Measurements from ENCODE around the gene DNAH3. TPM values are rescaled to one million over a fixed set of nuclear protein-coding genes. Genes with fewer than 3 reads are reported as not detected.
"Not testable (repeated sequence)": the region's sequence is repeated elsewhere in the genome, so short reads cannot be mapped to it uniquely, and the experiment has no call there.

The DNAH3 gene
- total RNA-seq, 1 donor from 2014 or later, result 0.58 TPM

DNA sequence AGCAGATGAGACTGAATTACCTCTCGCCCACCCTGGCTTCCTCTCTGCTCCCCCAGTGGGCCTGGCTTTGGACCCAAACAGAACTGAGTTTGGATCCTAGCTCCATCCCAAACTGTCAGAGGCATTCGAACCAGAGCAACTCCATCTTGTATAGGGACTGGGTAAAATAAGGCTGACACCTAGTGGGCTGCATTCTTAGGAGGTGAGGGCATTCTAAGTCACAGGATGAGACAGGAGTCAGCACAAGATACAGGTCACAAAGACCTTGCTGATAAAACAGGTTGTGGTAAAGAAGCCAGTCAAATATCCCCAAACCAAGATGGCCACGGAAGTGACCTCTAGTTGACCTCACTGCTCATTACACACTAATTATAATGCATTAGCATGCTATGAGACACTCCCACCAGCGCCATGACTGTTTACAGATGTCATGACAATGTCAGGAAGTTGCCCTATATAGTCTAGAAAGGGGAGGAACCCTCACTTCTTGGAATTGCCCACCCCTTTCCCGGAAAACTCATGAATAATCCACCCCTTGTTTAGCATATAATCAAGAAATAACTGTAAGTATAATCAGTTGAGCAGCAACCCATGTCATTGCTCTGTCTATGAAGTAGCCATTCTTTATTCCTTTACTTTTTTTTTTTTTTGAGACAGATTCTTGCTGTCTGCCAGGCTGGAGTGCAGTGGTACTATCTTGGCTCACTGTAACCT lies 205.6 kb downstream of the DNAH3 start:
- DNase-seq (ENCODE audit: low spot score), result no peak

DNA sequence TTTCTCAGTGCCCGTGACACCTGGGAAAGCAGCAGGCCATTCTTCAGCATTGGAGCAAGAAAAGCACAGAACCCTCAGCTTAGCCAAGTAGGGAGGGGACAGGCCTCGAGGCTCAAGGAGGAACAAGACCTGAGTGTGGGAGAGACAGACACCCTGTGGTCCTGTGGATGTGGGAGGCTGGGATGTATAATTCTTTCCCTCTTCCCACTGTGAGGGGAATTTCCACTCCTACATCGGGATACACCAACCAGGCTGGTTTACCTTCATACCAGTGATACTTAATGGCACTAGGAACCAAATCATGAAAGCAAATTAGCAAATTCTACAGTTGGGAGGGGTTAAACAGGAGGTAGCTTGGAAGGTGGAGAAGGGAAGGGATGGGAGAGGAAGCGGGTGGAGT lies 208.4 kb downstream of the DNAH3 start:
- DNase-seq (ENCODE audit: low spot score), result no peak

DNA sequence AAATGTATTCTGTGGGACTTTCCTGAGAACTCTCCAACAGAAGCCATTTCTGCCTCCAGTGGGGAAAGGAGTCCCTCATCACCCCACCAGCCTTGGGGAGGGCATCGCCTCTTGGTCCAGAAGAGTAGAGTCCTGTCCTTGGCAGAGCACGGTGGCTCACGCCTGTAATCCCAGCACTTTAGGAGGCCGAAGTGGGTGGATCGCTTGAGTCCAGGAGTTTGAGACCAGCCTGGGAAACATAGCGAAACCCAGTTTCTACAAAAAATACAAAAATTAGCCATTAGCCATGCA lies 209.1 kb downstream of the DNAH3 start:
- DNase-seq (ENCODE audit: low spot score), result no peak

DNA sequence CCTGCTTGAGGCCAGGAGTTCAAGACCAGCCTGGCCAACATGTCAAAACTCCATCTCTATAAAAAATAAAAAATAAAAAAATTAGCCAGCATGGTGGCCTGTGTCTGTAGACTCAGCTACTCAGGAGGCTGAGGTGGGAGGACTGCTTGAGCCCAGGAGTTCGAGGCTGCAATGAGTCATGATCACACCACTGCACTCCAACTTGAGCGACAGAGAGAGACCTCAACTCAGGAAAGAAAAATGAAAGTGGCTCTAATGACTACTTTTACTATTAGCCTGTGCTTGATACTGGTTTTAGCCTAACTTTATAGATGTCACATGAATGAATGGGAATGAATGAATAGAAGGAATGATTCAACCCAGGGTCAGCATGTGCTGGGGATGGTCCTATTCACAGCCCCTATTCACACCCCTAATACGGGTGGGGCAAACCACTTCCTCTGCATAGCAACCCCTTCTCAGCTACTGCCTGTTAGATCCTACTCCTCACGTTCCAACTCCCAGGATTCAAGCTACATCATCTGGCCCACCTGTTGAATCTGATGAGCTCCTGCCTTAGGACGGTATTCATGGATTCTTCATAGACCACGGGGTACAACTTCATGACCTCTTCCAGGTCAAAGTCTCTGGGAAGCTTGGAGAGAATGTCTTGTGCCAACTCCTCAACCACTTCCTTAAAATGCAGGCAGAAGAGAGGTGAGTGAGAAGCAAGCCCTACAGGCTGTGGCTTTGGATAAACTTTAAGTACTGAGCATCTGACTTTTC lies 209.6 kb downstream of the DNAH3 start:
- no peak for DNase-seq (ENCODE audit: low spot score)

DNA sequence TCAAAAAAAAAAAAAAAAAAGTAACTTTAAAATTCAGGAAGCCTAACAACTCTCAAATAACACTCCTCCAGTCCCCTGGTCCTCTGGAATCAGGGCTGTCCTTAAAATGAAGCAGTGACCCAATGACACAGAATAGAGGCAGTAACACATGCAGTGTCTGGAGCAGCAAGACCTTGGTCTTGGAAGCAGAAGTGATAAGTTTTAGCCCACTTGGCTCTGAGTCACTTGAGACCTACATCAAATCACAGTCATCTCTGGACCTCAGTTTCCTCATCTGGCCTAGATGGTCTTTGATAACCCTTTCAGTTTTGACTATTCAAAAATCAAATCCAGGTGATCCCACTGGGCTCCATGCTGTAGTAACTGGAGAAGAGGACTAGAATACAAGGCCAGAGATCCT lies 211.0 kb downstream of the DNAH3 start:
- DNase-seq (ENCODE audit: low spot score), result no peak

DNA sequence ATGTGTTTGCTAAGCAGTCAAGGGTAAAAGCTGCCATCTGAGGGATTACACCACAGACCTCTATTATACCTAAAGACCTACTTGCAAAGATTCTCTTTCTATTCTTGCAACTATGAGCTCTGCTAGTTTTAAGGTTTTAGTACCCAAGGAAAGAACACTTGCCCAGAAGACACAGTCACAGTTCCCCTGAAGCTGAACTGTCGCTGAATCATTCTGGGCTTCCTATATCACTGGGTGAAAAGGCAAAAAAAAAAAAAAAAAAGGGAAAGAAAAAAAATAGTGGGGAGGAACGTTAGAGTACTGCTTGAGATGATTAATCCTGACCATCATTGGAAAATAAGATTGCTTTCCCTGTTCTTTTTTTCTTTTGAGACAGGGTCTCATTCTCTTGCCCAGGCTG lies 212.2 kb downstream of the DNAH3 start:
- no peak for DNase-seq (ENCODE audit: low spot score)

DNA sequence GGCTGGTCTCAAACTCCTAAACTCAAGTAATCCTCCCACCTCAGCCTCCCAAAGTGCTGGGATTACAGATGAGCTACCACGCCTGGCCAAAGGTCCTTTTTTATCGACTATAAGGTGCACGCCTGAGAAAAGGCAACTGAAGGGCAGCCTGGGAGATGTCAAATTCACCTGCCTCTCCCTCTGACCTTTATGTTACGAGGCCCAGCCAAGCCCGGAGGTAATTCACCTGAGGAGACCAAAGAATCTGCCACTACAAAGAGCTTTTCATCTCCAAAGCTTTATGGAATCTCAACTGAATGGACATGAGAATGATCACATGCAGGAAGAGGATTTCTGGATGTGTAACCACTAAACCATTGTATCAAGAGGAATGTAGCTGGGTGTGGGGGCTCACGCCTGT lies 212.9 kb downstream of the DNAH3 start:
- DNase-seq (ENCODE audit: low spot score), result no peak

DNA sequence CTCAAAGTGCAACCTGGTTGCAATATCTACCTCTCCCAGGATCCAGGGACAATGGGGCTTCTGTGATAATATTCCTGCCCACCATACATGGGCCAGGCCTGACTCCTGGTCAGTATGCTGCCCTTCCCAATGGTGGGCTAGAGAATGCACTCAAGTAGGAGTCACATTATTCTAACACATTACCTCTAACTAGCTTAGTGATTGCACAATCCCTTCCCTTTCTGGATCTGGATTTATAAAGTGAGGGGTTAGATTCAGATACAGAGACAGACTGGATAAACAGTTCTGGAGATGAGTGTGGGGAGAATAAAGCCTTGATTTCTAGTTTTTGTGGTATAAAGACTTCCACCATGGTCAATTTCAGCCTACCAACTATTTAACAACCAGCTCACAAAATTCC lies 217.1 kb downstream of the DNAH3 start:
- DNase-seq (ENCODE audit: low spot score), result no peak

DNA sequence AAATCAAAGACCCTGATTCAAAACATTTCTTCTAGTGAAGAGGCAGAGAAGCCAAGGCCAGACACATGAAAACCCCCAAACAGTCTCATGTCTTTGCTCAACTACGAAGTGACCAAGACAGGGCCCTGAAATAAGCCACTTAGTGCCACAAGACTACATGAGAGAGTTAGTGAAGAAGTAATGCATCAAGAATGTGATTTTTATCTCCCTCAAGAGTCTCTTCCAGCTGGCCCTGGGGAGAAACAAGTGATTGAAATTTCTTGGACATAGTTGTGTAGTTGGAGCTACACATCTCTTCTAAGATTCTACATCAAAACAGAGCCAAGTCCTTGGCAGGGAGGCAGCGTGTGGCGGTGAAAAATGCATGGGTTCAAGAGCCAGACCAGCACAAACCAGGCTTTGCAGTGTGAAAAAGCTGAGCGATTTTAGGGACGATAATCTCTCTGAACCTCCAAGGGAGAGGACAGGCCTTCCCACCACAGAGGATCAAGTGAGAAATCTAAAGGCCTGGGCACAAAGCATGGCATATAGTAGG lies 219.5 kb downstream of the DNAH3 start:
- DNase-seq (ENCODE audit: low spot score), result no peak

DNA sequence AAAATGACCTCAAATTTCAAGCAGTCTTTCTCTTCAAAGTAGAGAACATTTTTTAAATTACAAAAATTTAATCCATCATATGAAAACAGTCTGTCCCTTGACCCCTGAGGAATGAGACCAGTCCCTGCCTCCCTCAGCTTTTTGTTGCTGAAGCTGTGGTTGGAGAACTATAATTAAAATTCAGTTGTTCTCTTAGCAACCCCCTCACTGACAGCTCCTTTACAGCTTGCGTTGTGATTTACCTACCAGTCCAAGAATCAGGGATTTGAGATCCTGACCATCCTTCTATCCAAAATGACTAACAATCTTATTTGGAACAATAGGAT lies 220.3 kb downstream of the DNAH3 start:
- DNase-seq (ENCODE audit: low spot score), result no peak

DNA sequence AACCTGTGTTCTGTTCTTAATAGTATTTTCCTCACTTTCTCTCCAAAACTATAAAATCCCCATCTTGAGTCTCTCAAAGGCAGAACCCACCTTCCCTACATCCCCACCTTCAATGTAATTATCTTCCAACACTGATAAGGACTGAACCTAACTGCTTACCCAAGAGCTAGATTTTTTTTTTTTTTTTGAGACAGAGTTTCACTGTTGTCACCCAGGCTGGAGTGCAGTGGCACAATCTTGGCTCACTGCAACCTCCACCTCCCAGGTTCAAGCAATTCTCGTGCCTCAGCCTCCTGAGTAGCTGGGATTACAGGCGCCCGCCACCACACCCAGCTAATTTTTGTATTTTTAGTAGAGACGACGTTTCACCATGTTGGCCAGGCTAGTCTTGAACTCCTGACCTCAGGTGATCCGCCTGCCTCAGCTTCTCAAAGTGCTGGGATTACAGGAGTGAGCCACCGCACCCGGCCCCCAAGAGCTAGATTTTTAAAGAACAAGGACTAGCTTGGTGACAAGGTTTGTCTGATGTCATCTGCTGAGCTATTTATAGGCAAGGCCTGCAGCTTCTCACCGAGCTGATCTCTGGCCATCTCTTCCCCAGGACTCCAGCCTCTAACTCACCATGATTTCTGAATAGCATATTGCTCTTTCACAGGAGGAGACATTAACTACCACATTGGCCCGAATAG lies 220.8 kb downstream of the DNAH3 start:
- not testable (repeated sequence) for DNase-seq (ENCODE audit: low spot score)

DNA sequence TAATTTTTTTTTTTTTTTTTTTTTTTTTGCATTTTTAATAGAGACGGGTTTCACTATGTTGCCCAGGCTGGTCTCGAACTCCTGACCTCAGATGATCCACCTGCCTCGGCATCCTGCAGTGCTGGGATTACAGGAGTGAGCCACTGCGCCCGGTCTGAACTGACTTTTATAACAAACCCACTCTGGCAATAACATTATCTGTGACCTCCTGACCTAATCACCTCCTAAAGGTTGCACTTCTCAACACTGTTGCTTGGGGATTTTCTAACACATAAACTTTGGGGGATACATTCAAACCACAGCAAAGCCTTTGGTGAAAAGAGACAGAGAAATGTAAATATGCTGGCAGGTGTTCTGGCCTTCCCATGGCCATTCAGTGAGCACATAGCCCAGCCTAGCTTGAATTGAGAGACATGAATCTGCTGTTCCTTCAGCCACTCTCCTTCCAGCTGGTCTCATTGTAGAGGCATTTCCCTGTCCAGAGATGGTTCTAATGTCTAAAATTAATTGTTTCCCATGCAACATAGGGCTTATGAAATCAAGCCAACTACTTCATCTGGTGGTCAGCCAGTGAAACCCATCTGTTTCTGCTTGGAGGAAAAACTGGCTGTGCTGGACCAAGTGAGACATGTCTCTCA lies 221.8 kb downstream of the DNAH3 start:
- no peak for DNase-seq (ENCODE audit: low spot score)

DNA sequence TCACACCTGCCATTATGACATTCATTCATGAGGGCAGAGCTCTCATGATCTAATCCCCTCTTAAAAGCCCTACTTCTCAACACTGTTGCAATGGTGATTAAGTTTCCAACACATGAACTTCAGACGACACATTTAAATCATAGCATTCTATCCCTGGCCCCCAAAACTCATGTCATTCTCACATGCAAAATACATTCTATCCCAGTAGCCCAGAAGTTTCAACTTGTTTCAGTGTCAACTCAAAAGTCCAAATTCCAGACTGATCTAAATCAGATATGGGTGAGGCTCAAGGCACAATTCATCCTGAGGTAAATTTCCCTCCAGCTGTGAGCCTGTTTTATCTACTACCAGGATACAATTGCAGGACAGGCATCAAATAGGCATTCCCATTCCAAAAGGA lies 224.9 kb downstream of the DNAH3 start:
- no peak for DNase-seq (ENCODE audit: low spot score)

DNA sequence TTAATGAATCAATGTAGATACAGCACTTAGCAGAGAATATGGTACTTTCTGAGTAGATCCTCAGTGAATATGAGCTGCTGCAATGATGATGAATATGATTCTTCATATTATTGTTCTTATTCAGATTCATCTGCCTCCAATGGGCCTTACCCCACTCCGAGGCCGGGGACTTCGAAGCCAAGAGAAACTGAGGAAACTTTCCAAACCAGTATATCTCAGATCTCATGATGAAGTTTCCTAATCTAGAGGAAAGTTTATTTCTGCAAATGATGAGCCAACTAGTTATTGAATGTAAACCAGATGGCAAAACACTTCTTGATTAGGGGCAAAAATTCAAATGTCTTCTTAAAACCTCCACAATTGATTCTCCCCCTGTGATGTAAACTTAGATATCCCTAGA lies 226.8 kb downstream of the DNAH3 start:
- DNase-seq (ENCODE audit: low spot score), result no peak

DNA sequence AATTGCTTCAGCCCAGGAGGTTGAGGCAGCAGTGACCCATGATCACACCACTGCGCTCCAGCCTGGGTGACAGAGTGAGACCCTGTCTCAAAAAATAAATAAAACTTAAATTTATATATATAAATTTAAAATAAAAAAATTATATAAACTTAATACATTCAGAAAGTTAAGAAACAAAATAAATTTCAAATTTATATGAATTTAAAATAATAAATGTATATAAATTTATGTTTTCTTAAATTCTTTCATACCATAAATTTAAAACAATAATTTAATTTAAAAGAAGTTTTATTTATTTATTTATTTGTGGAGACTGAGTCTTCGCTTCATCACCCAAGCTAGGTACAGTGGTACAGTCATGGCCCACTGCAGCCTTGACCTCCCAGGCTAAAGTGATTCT lies 229.8 kb downstream of the DNAH3 start:
- DNase-seq (ENCODE audit: low spot score), result no peak

DNA sequence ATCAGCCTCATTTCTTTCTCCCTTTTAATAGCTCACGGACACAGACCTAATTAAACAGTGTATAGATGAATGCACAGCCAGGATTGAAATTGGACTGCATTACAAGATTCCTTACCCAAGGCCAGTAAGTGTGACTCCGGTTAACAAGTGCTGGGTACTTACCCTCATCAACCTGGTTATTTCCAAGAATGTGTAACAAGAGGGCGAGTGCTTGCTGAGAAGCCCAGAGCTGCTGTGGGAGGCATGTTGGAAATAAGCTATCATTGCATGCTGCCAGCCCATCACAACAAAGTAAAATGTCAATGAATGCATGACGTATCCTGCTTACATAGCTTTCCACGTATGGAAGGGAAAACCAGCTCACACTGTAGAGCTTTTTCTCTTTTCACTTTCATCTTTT lies 230.6 kb downstream of the DNAH3 start:
- DNase-seq (ENCODE audit: low spot score), result no peak

DNA sequence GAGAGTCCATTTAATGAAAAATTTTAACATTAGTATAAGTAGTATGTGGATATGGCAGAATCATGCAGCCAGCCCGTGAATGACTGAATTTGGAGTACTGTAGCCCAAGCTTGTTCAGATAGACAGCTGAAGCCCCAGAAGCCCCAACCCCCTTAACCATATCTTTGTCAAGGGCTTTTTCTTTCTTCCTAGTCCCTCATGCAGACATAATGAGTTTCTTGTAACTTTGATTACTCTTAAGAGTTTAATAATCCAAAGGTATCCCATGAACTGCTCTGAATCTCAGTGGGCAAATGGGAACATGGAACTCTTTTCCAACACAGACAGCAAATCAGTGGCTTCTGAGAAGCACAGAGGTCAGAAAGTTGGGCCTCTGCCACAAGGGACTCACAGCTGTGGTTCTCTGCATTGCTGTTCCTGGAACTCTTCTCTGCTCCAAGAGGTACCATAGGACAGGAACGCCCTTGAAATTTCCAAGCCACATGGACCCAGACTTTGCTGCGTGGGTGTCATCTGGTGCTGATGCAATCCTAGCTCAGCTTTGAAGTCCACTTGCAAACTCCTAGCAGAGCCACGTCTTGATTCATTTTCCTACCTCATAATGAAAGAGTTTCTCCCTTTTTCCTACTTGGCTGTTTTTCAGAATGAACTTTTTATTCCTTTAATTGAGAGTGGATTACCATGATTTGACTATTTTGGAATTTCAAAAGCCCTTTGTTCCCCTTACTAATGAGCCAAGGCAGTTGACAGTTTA lies 232.0 kb downstream of the DNAH3 start:
- no peak for DNase-seq (ENCODE audit: low spot score)

DNA sequence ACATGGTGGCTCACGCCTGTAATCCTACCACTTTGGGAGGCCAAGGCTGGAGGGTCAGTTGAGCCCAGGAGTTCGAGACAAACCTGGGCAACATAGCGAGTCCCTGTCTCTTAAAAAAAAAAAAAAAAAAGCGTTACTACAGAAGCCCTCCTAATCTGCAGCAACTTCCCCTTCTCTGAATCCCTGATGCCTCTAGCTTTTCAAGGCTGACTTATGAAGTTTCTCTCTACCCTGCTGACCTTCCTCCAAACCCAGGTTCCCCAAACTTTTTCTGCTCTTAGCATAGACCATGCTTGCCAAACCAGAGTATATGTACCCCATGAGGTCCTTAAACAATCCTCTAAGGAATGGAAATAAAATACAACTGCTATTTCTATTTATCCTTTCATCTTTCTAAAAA lies 233.7 kb downstream of the DNAH3 start:
- no peak for DNase-seq (ENCODE audit: low spot score)

DNA sequence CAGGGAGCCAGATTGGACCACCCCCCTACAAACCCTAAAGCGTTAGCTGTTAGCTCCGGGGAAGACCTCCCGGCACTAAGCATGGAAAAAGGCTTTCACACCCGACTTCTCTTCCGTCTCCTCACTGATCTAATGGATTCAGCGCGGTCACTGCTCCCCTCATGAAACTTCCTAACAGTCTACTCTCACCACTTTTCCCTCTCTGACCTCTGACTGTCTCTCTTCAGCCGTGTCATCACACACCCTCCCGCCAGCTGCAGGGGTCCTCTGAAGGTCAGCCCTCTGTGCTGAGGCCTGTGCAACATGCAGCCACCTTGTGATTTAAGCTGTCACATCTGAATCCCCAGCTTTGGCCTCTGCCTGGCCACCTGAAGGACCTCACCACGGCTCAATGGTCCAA lies 234.4 kb downstream of the DNAH3 start:
- no peak for DNase-seq (ENCODE audit: low spot score)

DNA sequence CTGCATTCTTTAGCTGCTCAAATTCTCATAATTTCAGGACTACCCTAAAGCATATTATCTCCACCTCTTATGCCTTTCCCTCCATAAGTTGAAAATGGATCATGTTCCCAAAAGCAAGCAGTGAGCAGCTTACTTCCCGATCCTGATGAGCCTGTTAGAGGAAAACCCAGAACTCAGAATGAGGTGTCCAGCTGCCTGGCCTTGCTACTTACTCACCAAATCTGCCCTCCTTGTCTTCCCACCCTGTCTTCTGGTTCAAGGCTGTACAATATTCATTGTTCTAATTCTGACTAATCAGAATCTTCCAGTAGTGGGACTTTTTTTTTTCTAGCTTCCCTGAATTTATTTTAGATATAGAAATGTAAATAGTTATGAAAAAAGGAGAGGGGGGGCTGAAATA lies 239.3 kb downstream of the DNAH3 start:
- no peak for DNase-seq (ENCODE audit: low spot score)

DNA sequence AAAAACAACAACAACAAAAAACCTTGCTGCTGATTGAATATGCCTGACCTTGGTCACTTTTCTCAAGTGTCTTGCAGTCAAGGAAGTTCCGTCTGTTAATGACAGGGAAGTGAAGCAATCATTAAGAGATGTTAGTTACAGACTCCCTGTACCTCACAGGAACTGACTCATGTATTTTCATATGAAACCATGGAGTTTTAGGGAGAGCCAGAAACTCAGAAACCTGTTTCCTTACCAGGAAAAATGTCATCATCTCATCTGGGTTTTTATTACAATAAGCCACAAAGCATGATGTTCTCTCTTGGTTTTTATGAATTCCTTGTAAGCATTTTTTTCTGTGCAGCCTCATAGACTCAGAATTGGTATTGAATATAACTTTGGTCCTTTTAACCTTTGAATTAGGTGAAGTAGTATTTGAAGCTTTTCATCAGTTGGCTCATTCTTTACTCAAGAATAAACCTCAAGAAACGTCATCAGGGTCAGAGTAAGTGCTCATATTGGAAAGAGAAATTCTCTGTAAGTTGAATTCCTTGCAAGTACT lies 239.8 kb downstream of the DNAH3 start:
- no peak for DNase-seq (ENCODE audit: low spot score)
